BLaER1 treated with 17β-estradiol and CSF1 and Interleukin-3, amounts not matched to agents 10 nM and 100 nM (cell line): ENCODE results near the gene ANKS1A.

Experiments used
- H3K27ac ChIP-seq, 11 experiments: shearing (Covaris generic); formaldehyde crosslinking; 2 replicates each; pipeline ENCODE4 v1.8.1; 2022
- H3K27me3 ChIP-seq, 11 experiments: shearing (Covaris generic); formaldehyde crosslinking; 2 replicates each; pipeline ENCODE4 v1.8.1; 2022
- H3K36me3 ChIP-seq, 11 experiments: shearing (Covaris generic); formaldehyde crosslinking; 2 replicates each; pipeline ENCODE4 v1.8.1; 2022
- H3K4me1 ChIP-seq, 10 experiments: shearing (Covaris generic); formaldehyde crosslinking; 2 replicates each; pipeline ENCODE4 v1.8.1; 2022
- H3K4me2 ChIP-seq, 11 experiments: shearing (Covaris generic); formaldehyde crosslinking; 2 replicates each; pipeline ENCODE4 v1.8.1; 2022
- H3K4me3 ChIP-seq, 10 experiments: shearing (Covaris generic); formaldehyde crosslinking; 2 replicates each; pipeline ENCODE4 v1.8.1; 2022
- H3K9ac ChIP-seq, 11 experiments: shearing (Covaris generic); formaldehyde crosslinking; 2 replicates each; pipeline ENCODE4 v1.8.1; 2022
- H3K9me3 ChIP-seq, 11 experiments: shearing (Covaris generic); formaldehyde crosslinking; replicated peaks in 1 of 11; 2 replicates each; pipeline ENCODE4 v1.8.1; 2022
- H4K20me1 ChIP-seq, 11 experiments: shearing (Covaris generic); formaldehyde crosslinking; 2 replicates each; pipeline ENCODE4 v1.8.1; 2022
- Cebpa-rat ChIP-seq, 11 experiments: shearing (Covaris generic); IDR thresholded peaks; 2 replicates each; pipeline ENCODE4 v1.8.1; 2022

The ANKS1A gene

DNA sequence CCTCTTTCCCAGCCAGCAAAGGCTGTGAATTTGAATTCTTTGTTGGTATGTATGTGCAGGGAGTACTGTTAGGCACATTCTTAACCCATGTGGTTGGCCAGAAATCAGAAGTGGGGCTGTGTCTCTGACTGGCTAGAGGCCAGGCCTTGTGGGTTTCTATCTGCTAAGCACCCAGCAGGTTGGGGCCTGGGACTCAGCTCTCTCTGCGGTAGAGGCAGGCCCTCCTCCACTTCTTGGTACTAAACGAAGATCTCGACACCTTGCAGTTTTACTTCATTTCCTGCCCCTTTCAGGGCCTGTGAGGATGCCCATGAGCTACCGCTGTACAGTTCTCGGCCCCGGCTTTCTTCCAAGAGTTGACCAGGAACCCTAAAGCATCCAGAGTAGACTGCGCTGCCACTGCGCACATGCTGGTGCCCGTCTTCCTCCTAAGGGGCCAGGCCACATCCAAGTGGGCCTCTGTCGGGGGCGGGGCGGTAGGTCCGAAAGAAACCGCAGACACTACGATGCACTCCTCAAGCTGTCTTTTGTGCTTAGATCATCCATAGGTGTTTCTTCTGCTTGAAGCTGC is 201.0 kb downstream of the ANKS1A start:
- no peaks in the 10 kb centered on the region for H3K27me3 ChIP-seq
- H3K9me3 ChIP-seq = no peaks in the 10 kb centered on the region
- no peak overlapping the region for H3K4me2 ChIP-seq
- H3K4me3 ChIP-seq = no peak overlapping the region
- peaks cover 0 to 6% (median 0%) of the 10 kb centered on the region in 11 experiments; a peak in 2 of 22 replicates for H4K20me1 ChIP-seq
- no peak for TF ChIP-seq Cebpa-rat (IDR thresholded peaks at IDR 0.05)
- H3K36me3 ChIP-seq = peaks cover 11 to 77% (median 51%) of the 10 kb centered on the region in 11 experiments; a peak in 20 of 22 replicates
- H3K4me1 ChIP-seq = peaks cover 0 to 28% (median 18%) of the 10 kb centered on the region in 10 experiments; a peak in 15 of 20 replicates
- no peak overlapping the region for H3K9ac ChIP-seq
- H3K27ac ChIP-seq = no peak overlapping the region

DNA sequence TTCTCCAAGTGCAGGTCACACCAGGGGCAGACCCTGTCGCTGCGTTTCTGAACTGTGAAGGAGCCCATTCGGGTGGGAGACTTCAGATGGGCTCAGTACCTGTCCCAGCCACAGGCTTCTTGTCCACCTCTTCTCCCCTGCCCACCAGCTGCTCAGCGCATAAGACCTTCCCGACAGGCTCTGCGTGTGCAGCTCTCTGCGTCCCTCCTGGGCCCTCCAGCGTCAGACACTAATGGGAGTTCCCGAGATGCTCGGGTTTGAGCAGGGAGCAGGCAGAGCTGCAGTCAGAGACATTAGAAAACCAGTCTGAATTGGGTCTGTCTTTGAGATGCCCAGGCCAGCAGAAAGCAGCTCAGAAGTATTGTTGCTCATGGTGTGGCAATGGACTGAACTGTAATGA is 201.7 kb downstream of the ANKS1A start:
- Histone ChIP-seq H3K36me3 (peaks cover 11 to 70% (median 44%) of the 10 kb centered on the region in 11 experiments; a peak in 20 of 22 replicates), H3K9me3 (no peaks in the 10 kb centered on the region), H3K9ac (no peak overlapping the region), H3K27me3 (no peaks in the 10 kb centered on the region), H4K20me1 (peaks cover 0 to 6% (median 0%) of the 10 kb centered on the region in 11 experiments; a peak in 2 of 22 replicates), H3K27ac (no peak overlapping the region), H3K4me3 (no peak overlapping the region), H3K4me1 (peaks cover 0 to 28% (median 18%) of the 10 kb centered on the region in 10 experiments; a peak in 15 of 20 replicates), H3K4me2 (no peak overlapping the region)
- TF ChIP-seq Cebpa-rat (IDR thresholded peaks at IDR 0.05) = no peak

DNA sequence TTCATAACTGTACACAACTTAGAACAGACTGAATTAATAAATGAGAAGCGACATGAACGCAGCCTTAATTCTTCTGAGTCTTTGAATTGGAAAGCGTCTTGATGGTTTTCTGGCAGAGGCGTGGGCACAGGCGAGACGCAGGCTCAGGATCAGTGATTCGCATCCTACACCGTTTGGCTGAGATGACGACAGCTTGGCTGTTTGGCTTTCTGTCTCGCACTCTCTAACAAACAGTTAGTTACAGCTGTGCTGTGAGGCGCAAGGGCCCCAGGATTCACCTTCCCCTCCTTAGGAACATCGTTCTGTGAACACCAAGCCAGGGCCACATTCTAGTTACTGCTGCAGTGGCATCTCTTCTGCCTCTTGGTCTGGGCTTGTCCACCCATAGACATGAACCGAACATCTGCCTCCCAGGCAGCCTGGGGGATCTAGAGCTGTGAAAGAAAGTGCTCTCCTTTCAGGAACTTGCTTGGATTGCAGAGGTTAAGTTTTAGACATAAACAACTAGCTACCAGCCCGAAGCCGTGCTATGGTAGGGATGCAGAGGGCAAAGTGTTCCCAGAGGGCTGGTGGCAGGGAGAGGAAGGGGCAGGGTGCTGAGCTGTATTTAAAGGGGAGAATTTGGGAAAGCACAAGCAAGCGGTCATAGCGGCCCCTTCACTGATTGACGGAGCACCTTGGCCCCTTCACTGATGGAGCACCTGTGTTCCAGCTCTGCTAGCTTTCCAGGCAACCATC is 202.5 kb downstream of the ANKS1A start:
- H3K4me1 ChIP-seq = peaks cover 0 to 28% (median 18%) of the 10 kb centered on the region in 10 experiments; a peak in 15 of 20 replicates
- peaks cover 0 to 6% (median 0%) of the 10 kb centered on the region in 11 experiments; a peak in 2 of 22 replicates for H4K20me1 ChIP-seq
- no peak for TF ChIP-seq Cebpa-rat (IDR thresholded peaks at IDR 0.05)
- H3K9ac ChIP-seq = no peak overlapping the region
- peaks cover 11 to 62% (median 36%) of the 10 kb centered on the region in 11 experiments; a peak in 20 of 22 replicates for H3K36me3 ChIP-seq
- no peak overlapping the region for H3K27ac ChIP-seq
- no peak overlapping the region for H3K4me3 ChIP-seq
- H3K27me3 ChIP-seq = no peaks in the 10 kb centered on the region
- no peak overlapping the region for H3K4me2 ChIP-seq
- H3K9me3 ChIP-seq = no peaks in the 10 kb centered on the region

DNA sequence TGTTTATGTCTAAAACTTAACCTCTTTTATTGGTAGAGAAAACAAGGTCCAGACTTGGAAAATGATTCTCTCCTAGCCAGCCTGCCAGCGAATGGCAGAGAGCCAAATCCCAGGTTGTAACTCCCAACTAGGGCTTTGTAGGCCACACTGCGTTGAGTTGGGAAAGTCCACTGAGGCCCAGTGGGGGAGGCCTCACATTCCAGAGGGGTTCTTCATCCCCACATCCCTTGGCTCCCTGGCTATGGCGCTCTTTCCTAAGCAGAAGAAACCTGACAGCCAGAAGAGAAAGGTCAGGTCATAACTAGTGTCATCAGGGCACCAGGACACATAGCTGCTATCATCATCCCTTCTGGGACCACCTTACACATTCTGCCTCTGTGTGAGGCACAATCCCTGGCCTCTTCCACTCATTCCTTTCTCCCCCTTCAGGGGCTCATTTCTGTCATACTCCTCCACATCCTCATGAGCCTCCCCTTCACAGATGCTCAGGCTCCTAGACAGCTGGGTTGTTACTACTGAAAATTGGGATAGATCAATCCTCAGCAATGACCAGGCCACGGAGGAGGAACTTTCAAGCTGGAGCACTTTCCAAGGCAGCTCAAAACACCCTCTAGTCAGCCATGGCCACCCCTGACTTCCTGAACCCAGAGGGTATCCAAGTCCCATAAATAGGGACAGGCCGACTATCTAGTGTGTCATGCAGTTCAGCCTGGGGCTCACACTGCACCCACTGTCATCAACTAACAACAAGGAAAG is 203.5 kb downstream of the ANKS1A start:
- peaks cover 0 to 25% (median 15%) of the 10 kb centered on the region in 10 experiments; a peak in 15 of 20 replicates for H3K4me1 ChIP-seq
- TF ChIP-seq Cebpa-rat (IDR thresholded peaks at IDR 0.05) = no peak
- peaks cover 8 to 52% (median 27%) of the 10 kb centered on the region in 11 experiments; a peak in 19 of 22 replicates for H3K36me3 ChIP-seq
- H3K9me3 ChIP-seq = no peaks in the 10 kb centered on the region
- no peak overlapping the region for H3K4me3 ChIP-seq
- H4K20me1 ChIP-seq = peaks cover 0 to 4% (median 0%) of the 10 kb centered on the region in 11 experiments; a peak in 2 of 22 replicates
- no peak overlapping the region for H3K9ac ChIP-seq
- H3K27me3 ChIP-seq = no peaks in the 10 kb centered on the region
- H3K4me2 ChIP-seq = no peak overlapping the region
- no peak overlapping the region for H3K27ac ChIP-seq

DNA sequence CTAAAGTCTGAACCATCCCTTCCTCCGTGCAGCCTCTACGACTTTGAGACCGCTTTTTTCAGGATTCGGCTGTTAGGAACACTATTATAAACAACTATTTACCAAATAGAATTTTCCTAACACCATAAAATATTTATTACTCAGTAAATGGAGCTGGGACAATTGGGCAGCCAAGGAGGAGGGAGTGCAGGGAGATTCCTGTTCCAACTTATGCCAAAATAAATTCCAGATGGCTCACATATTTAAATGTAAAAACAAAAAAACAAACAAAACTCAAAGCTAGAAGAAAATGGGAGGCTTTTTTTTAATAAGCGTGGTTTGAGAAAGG is 204.0 kb downstream of the ANKS1A start:
- Histone ChIP-seq H3K4me1 (peaks cover 0 to 19% (median 10%) of the 10 kb centered on the region in 10 experiments; a peak in 15 of 20 replicates), H3K9me3 (no peaks in the 10 kb centered on the region), H3K4me3 (no peak overlapping the region), H3K4me2 (no peak overlapping the region), H3K36me3 (peaks cover 4 to 46% (median 21%) of the 10 kb centered on the region in 11 experiments; a peak in 16 of 22 replicates), H4K20me1 (peaks cover 0 to 4% (median 0%) of the 10 kb centered on the region in 11 experiments; a peak in 2 of 22 replicates), H3K27me3 (no peaks in the 10 kb centered on the region), H3K9ac (no peak overlapping the region), H3K27ac (no peak overlapping the region)
- TF ChIP-seq Cebpa-rat (IDR thresholded peaks at IDR 0.05) = no peak

DNA sequence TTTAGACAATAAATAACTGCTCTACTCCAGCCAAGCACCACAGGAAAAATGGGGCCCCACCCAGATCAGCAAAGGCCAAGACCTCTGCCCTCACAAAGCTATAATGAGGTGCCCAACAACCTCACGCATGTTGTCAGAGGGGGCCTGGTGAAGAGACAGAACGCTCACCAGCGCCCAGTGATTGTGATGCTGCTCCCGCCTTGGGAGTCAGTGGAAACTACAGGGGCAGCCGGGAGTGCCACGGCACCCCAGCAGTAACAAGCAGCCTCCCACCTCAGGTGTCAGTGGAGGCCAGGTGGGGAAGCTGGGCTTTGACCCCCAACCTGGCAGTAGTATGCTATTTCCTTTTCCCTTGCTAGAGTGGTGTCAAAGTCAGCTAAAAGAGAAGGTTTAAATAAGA is 204.7 kb downstream of the ANKS1A start:
- Histone ChIP-seq H3K4me1 (peaks cover 0 to 12% (median 3%) of the 10 kb centered on the region in 10 experiments; a peak in 5 of 20 replicates), H3K27ac (no peak overlapping the region), H3K27me3 (no peaks in the 10 kb centered on the region), H4K20me1 (peaks cover 0 to 4% (median 0%) of the 10 kb centered on the region in 11 experiments; a peak in 2 of 22 replicates), H3K9ac (no peak overlapping the region), H3K4me2 (no peak overlapping the region), H3K9me3 (no peaks in the 10 kb centered on the region), H3K4me3 (no peak overlapping the region), H3K36me3 (peaks cover 0 to 39% (median 14%) of the 10 kb centered on the region in 11 experiments; a peak in 13 of 22 replicates)
- no peak for TF ChIP-seq Cebpa-rat (IDR thresholded peaks at IDR 0.05)

DNA sequence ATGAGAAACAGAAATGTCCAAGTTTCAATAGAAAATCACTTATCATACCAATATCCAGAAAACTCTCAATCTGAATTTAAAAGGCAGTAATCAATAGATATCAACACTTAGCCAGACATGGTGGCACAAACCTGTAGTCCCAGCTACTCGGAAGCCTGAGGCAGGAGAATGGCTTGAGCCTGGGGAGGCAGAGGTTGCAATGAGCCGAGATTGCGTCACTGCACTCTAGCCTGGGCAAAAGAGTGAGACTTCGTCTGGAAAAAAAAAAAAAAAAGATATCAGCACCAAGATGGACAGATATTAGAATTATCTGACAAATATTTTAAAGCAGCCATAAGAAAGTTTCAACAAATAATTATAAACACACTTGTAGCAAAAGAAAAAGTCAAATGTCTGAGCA is 205.1 kb downstream of the ANKS1A start:
- H3K4me2 ChIP-seq = no peak overlapping the region
- no peak overlapping the region for H3K9ac ChIP-seq
- no peak overlapping the region for H3K4me3 ChIP-seq
- peaks cover 0 to 35% (median 10%) of the 10 kb centered on the region in 11 experiments; a peak in 9 of 22 replicates for H3K36me3 ChIP-seq
- peaks cover 0 to 8% (median under 1%) of the 10 kb centered on the region in 10 experiments; a peak in 3 of 20 replicates for H3K4me1 ChIP-seq
- H3K27me3 ChIP-seq = no peaks in the 10 kb centered on the region
- no peaks in the 10 kb centered on the region for H3K9me3 ChIP-seq
- TF ChIP-seq Cebpa-rat (IDR thresholded peaks at IDR 0.05) = 0 out of 22 replicates have a peak, but pooled peaks of 1 of the 11 experiments have one; percentile 15
- no peak overlapping the region for H3K27ac ChIP-seq
- peaks cover 0 to 4% (median 0%) of the 10 kb centered on the region in 11 experiments; a peak in 2 of 22 replicates for H4K20me1 ChIP-seq

DNA sequence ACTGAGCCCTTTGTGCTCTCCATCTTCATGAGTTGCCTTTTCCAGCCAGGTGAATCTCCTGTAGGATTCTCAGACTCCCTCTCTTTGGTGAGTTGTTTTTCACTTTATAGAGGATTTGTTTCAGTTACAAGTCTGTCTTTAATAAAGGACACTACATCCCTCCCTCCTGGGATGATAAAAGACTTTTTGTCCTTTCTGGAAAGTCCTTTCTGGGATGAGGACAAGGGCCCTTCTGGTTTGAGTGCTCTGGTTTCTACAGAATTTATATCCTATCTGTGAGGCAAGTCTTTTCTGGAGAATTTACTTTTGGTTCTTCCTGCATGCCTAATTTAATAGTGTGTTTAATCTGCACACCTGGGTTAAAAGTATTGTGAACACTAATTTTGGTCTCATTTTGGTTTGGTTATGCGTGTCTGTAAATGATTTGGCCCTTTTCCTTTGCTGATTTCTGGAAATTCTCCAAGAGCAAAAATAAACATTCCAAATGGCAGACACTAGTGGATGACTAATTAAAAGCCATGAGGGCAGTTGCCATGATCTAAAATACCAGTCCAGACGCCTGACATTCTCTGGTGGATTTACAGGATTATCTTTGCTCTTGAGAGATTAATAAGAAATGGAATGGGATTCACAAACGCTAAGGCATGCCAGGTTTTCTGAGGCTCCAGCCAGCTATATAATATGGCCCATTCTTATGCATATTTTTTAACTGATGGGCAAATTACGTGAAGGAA is 207.2 kb downstream of the ANKS1A start:
- no peak overlapping the region for H3K4me2 ChIP-seq
- H3K9me3 ChIP-seq = no peaks in the 10 kb centered on the region
- no peaks in the 10 kb centered on the region for H3K27me3 ChIP-seq
- H3K4me3 ChIP-seq = no peak overlapping the region
- no peak for TF ChIP-seq Cebpa-rat (IDR thresholded peaks at IDR 0.05)
- H3K9ac ChIP-seq = no peak overlapping the region
- H3K36me3 ChIP-seq = peaks cover 0 to 14% (median 0%) of the 10 kb centered on the region in 11 experiments; a peak in 4 of 22 replicates
- no peak overlapping the region for H3K27ac ChIP-seq
- H3K4me1 ChIP-seq = no peaks in the 10 kb centered on the region
- no peaks in the 10 kb centered on the region; a peak in 1 of 22 replicates for H4K20me1 ChIP-seq
